Parathyroid adenoma (tissue), 2 donors: ENCODE measurements around the gene TMCO4.
"Not testable (repeated sequence)": the region's sequence is repeated elsewhere in the genome, so short reads cannot be mapped to it uniquely, and the experiment has no call there.

Experiments used
- H2AFZ ChIP-seq: fragments of 300-600 bp; sonication (generic); one replicate; pipeline ENCODE4 v1.7.0; 2017; ENCODE audit warnings: antibody characterized with exemption, mild to moderate bottlenecking
- H3K27ac ChIP-seq: fragments of 300-600 bp; sonication (generic); one replicate; pipeline ENCODE4 v1.7.0; 2017
- H3K27me3 ChIP-seq: fragments of 300-600 bp; sonication (generic); one replicate; pipeline ENCODE4 v1.7.0; 2017; ENCODE audit warnings: low read length; ENCODE audit not compliant: control insufficient read depth, insufficient read depth
- H3K36me3 ChIP-seq: fragments of 300-600 bp; sonication (generic); one replicate; pipeline ENCODE4 v1.7.0; 2017; ENCODE audit warnings: low read length; ENCODE audit not compliant: control insufficient read depth, insufficient read depth
- H3K4me1 ChIP-seq: fragments of 300-600 bp; sonication (generic); one replicate; pipeline ENCODE4 v1.7.0; 2017; ENCODE audit warnings: control low read depth
- H3K4me2 ChIP-seq: fragments of 300-600 bp; sonication (generic); one replicate; pipeline ENCODE4 v1.7.0; 2017; ENCODE audit warnings: low read length
- H3K4me3 ChIP-seq: fragments of 300-600 bp; sonication (generic); one replicate; pipeline ENCODE4 v1.7.0; 2017; ENCODE audit warnings: low read depth, low read length
- H3K79me2 ChIP-seq: fragments of 300-600 bp; sonication (generic); one replicate; pipeline ENCODE4 v1.7.0; 2017; ENCODE audit warnings: control low read depth
- H3K9ac ChIP-seq: fragments of 300-600 bp; sonication (generic); one replicate; pipeline ENCODE4 v1.7.0; 2017; ENCODE audit warnings: mild to moderate bottlenecking
- H3K9me3 ChIP-seq: fragments of 300-600 bp; sonication (generic); one replicate; pipeline ENCODE4 v1.7.0; 2017; ENCODE audit warnings: low read length; ENCODE audit not compliant: control insufficient read depth
- TF ChIP-seq, protein P1 (sequence below): fragments of 300-600 bp; sonication (generic); IDR thresholded peaks from one replicate; pipeline ENCODE4 v1.7.0; 2017; ENCODE audit warnings: antibody characterized with exemption, mild to moderate bottlenecking
- donor health status: primary hyperparathyroidism.

TMCO4 gene

DNA sequence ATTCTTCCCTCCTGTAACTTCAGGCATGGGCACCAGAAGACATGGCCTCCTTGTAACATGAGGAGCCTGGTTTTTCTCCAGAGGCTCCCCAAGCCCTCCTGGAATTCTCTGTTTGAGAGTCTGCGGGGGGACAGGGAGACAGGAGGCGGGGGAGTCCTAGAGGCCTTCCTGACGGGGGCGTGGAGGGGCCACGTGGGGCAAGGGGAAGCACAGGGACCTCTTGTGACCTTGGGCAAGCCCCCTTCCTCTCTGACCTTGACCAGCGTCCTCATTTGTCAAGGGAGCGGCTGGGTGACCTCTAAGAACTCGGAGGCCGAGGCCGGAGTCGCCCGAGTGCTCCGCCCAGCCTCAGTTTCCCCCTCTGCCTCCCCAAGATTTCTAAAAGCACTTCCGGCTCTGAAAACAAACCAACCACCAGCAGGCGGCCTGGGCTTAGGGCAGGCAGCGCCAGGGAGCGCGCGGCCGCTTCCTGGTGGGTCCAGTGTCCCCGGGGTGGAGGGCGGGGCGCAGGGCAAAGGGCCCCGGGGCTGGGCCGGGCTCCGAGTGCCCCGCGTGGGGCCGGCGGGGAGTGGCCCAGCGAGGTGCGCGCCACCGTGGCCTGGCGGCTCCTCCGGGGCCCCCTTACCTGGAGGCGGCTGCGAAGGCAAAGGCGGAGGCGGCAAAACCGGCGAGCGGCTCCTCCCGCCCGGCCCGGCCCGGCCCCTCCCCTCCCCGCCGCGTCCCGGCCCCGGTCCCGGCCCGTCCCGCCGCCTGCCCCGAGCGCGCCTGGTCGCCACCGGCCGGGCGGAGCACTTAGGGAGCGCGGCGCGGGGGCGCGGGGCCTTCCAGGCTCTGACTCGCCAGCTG is at the start of gene TMCO4:
Gene TMCO4, minus strand, starts transcription at position 687 of the 846 bp plus-strand sequence. CDS start 19,158 bp downstream, outside the sequence.
- Histone ChIP-seq H3K27ac (peak within 1 kb of the TSS; percentile 89), H3K4me3 (peak within 1 kb of the TSS; percentile 76), H2AFZ (peak within 1 kb of the TSS; percentile 85), H3K4me2 (peak within 1 kb of the TSS; percentile 83), H3K79me2 (no peaks in the 10 kb centered on the region), H3K36me3 (no peaks in the 10 kb centered on the region), H3K27me3 (no peaks in the 10 kb centered on the region), H3K9me3 (no peaks in the 10 kb centered on the region), H3K4me1 (peaks cover 8% of the 10 kb centered on the region), H3K9ac (peak within 1 kb of the TSS; percentile 21)
- TF ChIP-seq, protein P1, sequence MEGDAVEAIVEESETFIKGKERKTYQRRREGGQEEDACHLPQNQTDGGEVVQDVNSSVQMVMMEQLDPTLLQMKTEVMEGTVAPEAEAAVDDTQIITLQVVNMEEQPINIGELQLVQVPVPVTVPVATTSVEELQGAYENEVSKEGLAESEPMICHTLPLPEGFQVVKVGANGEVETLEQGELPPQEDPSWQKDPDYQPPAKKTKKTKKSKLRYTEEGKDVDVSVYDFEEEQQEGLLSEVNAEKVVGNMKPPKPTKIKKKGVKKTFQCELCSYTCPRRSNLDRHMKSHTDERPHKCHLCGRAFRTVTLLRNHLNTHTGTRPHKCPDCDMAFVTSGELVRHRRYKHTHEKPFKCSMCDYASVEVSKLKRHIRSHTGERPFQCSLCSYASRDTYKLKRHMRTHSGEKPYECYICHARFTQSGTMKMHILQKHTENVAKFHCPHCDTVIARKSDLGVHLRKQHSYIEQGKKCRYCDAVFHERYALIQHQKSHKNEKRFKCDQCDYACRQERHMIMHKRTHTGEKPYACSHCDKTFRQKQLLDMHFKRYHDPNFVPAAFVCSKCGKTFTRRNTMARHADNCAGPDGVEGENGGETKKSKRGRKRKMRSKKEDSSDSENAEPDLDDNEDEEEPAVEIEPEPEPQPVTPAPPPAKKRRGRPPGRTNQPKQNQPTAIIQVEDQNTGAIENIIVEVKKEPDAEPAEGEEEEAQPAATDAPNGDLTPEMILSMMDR = peak; percentile 34

DNA sequence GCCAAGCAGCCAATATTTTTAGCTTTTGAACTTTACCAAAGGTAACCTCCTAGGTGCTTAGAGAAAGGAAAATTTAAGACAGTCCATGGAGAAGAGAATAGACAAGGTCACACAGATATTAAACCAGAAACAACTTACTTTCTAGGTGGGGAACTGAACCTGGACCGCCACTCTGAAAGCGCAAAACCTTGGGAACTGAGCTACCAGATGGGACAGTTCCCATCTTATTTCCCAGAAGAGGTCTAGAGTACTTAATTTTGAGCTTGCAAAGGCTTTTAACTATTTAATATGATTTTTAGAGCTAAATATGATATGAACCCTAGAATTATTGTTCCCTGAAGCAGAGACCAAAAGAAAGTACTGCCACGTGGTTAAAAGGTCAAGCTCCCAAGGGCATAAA is 49.6 kb upstream of the TMCO4 start:
- not testable (repeated sequence) for H3K27ac ChIP-seq, H3K27me3 ChIP-seq, H3K4me2 ChIP-seq, H3K4me1 ChIP-seq, H2AFZ ChIP-seq, H3K9ac ChIP-seq, H3K79me2 ChIP-seq, H3K9me3 ChIP-seq, H3K36me3 ChIP-seq, H3K4me3 ChIP-seq

DNA sequence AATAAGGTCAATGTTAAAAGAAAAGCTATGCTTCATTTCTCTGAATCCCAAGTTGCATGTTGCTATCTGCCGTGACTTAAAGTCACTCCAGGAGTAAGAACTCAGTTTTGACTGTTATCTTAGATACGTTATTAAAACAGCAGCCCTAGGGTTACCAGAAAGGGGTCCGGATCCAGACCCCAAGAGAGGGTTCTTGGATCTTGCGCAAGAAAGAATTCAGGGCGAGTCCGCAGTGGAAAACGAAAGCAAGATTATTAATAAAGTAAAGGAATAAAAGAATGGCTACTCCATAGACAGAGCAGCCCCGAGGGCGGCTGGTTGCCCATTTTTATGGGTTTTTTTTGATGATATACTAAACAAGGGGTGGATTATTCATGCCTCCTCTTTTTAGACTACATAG is 47.6 kb upstream of the TMCO4 start:
- not testable (repeated sequence) for H2AFZ ChIP-seq, H3K27ac ChIP-seq, H3K27me3 ChIP-seq, H3K9ac ChIP-seq, H3K79me2 ChIP-seq, H3K4me3 ChIP-seq, H3K4me2 ChIP-seq, H3K9me3 ChIP-seq, H3K36me3 ChIP-seq, H3K4me1 ChIP-seq

DNA sequence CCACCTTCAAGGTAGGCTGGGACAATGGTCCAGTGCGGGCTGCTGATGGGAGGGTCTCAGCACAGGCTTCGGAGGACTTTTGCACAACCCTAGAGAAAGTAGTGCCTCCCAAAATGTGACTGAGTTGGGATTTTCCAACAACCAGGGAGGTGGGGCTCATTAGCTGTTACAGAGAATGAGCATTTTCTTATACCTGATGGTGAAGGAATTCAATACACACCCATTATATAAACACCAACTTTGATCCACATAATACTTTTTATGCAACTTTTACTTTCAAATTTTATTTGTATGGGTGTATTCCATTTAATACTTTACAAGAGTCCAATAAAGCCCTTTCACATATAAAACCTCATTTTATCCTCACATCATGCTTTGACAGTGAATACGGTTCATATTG is 46.6 kb upstream of the TMCO4 start:
- TF ChIP-seq, protein P1 = no peak
- no peak overlapping the region for H3K4me3 ChIP-seq
- H3K27me3 ChIP-seq = no peaks in the 10 kb centered on the region
- H3K27ac ChIP-seq = no peak overlapping the region
- H3K4me2 ChIP-seq = no peak overlapping the region
- H2AFZ ChIP-seq = no peak overlapping the region
- H3K9me3 ChIP-seq = no peaks in the 10 kb centered on the region
- H3K4me1 ChIP-seq = no peaks in the 10 kb centered on the region
- no peaks in the 10 kb centered on the region for H3K79me2 ChIP-seq
- H3K9ac ChIP-seq = no peak overlapping the region
- no peaks in the 10 kb centered on the region for H3K36me3 ChIP-seq

DNA sequence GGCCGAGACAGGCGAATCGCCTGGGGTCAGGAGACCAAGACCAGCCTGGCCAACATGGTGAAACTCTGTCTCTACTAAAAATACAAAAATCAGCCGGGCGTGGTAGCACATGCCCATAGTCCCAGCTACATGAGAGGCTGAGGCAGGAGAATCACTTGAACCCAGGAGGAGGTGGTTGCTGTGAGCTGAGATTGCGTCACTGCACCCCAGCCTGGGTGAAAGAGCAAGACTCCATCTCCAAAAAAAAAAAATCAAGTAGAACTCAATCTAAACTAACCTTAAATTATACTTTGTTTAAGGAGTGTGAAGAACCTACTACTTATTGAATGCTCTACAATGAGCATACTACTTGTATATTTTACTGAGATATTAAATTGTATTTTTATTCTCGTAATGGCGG is 45.8 kb upstream of the TMCO4 start:
- no peak overlapping the region for H3K9ac ChIP-seq
- H3K4me3 ChIP-seq = no peak overlapping the region
- no peak overlapping the region for H3K4me2 ChIP-seq
- no peak overlapping the region for H3K27ac ChIP-seq
- no peaks in the 10 kb centered on the region for H3K9me3 ChIP-seq
- TF ChIP-seq, protein P1 = no peak
- H3K4me1 ChIP-seq = no peaks in the 10 kb centered on the region
- no peaks in the 10 kb centered on the region for H3K27me3 ChIP-seq
- H3K36me3 ChIP-seq = no peaks in the 10 kb centered on the region
- H2AFZ ChIP-seq = peak overlapping the region; percentile 28
- no peaks in the 10 kb centered on the region for H3K79me2 ChIP-seq
